ENCODE results near the gene UNG.

GRCh38 chr12:109139360-109139759, 42.0 kb downstream of the UNG start:
- TF ChIP-seq EZH2 (IDR thresholded peaks at IDR 0.05; ENCODE audit: borderline replicate concordance, insufficient read depth, low read length, poor library complexity, severe bottlenecking): no peak
- TF ChIP-seq POLR2AphosphoS5 (IDR thresholded peaks at IDR 0.05): no peak

Measured in neural cell (in vitro differentiated cells).